GM12875 (cell line): ENCODE data around the gene BCAS3.

Experiments used
- H3K4me3 ChIP-seq: one replicate; pipeline ENCODE4 v1.5.1; 2011; ENCODE audit warnings: low read depth, low read length, control low read depth
- TF ChIP-seq, protein P1 (sequence below): IDR thresholded peaks from 2 replicates; pipeline ENCODE4 v1.5.1; 2011; ENCODE audit warnings: low read depth, mild to moderate bottlenecking, control low read depth, inconsistent platforms, low read length, moderate library complexity, borderline replicate concordance; ENCODE audit not compliant: insufficient read depth

Gene BCAS3

DNA sequence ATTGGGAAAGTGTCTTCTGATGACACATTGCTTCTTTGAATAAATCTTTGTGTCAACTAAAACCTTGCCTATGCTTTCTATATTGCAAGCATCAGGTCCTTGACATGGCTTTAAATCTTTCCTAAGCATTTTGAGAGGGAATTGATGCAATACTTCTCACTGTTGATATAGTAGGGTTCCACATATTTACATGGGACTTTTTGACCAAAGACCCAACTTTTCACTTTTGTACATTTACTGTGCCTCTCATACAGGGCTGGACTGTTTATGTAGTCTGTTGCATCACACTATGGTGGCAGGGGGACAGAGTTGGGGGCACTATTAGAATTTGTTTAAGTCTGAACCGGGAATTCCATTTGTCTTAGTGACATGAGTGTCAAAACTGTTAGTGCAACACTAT is 413.4 kb downstream of the BCAS3 start:
- no peak overlapping the region for H3K4me3 ChIP-seq
- TF ChIP-seq, protein P1, sequence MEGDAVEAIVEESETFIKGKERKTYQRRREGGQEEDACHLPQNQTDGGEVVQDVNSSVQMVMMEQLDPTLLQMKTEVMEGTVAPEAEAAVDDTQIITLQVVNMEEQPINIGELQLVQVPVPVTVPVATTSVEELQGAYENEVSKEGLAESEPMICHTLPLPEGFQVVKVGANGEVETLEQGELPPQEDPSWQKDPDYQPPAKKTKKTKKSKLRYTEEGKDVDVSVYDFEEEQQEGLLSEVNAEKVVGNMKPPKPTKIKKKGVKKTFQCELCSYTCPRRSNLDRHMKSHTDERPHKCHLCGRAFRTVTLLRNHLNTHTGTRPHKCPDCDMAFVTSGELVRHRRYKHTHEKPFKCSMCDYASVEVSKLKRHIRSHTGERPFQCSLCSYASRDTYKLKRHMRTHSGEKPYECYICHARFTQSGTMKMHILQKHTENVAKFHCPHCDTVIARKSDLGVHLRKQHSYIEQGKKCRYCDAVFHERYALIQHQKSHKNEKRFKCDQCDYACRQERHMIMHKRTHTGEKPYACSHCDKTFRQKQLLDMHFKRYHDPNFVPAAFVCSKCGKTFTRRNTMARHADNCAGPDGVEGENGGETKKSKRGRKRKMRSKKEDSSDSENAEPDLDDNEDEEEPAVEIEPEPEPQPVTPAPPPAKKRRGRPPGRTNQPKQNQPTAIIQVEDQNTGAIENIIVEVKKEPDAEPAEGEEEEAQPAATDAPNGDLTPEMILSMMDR = no peak

DNA sequence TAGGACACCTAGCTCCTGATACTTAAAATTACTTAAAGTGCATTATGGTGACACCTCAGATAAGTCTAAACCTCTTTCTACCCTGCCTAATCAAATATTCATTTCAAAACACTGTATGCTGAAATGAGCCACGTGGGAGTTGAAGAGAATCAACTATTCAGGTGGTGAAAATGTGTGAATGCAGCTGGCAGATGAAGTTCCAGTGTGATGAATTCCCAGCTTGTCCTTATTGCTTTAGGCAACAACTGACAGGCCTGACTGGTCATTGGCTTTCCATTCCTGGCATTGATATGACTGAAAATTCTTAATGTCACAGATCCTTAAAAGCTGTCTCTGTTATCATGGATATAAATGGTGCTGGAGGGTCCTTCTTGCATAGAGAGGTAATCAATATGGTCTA is 420.1 kb downstream of the BCAS3 start:
- TF ChIP-seq, protein P1 = no peak
- H3K4me3 ChIP-seq = no peak overlapping the region

DNA sequence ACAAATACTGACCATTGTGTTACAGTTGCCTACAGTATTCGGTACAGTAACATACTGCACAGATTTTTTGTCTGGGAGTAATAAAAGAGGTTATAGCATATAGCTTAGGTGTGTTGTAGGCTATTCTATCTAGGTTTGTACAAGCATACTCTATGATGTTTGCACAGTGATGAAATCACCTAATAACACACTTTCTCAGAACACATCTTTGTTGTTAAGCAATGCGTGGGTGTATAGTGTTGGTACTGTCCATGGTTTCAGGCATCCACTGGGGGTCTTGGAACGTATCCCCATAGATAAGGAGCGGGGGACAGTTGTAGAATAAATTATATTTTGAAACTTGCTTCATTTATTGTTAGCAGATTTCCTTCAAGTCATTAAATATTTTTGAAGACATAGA is 428.7 kb downstream of the BCAS3 start:
- H3K4me3 ChIP-seq = no peak overlapping the region
- TF ChIP-seq, protein P1 = no peak

DNA sequence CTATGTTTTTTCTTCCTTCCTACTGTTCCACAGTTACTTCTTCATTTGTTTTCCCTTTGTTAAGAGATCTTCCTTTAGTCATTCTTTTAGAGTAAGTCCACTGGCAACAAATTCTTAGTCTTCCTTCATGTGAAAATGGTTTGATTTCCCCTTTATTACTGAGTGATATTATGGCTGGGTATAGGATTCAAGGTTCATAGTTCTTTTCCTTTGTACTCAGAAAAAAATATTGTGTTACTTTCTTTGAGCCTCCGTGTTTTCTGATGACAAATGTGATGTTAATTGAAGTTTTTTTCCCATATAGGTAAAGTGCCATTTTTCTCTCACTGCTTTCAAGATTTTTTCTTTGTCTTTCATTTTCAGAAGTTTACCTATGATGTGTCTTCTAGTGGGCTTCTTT is 438.9 kb downstream of the BCAS3 start:
- TF ChIP-seq, protein P1 = no peak
- H3K4me3 ChIP-seq = no peak overlapping the region

DNA sequence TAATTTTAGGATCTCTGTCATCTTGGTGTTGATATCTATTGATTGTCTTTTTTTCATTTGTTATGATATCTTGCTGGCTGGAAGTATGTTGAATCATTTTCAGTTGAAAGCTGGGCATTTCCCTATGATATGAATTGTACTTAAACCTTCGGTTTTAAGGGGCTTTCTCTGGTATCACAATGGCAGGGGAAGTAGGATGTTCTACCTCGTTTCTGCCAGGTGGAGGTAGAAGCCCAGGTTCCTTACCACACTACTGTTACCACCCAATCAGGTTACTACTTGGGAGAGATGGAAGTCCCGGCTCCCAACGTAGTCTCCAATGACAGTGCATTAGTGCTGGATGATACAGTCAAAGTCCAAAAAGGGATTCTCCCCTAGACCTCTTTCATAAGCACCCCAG is 440.3 kb downstream of the BCAS3 start:
- H3K4me3 ChIP-seq = no peak overlapping the region
- TF ChIP-seq, protein P1 = no peak

DNA sequence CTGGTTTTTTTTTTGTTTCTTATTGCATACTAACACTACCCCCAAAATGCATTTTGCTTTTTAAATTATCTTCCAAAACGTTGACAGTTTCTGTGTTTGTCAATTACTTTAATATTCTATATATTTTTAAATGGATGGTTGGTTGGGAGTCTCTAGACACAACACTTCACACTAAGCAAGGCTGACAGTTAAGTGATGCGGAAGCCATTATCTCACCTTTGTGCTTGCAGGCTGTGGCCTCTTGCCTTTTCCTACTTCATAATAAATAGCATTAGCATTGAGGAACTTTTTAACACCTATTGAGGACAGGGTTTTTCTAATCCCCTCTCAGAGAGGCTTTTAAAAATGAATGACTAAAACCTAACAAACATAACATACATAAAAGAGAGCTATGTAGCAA is 441.2 kb downstream of the BCAS3 start:
- H3K4me3 ChIP-seq = no peak overlapping the region
- TF ChIP-seq, protein P1 = no peak

DNA sequence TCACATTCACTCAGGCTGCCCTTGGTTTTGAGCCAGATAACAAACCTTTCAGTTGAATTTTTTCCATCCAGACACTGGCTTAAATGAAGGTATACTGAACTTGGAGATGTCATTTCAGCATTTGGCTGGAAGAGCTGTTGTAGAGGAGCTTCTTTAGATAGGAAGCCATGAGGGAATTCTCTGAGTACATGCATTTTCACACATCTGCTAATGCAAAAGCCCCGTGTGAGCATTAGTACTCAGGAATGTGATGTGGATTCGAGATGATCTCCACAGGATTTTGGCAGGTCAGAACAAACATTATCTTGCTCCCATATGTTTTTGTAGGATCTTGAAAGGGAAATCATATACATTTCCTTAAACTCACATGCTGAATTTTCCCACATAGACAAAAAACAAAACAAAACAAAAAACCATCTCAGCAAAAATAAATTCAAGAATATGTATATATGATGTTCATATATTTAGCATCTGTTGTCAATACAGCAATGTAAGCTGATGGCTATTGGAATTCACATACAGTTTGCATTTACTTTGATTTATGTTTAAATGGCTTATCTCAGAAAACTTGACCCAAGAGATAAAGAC is 444.8 kb downstream of the BCAS3 start:
- TF ChIP-seq, protein P1 = no peak
- H3K4me3 ChIP-seq = no peak overlapping the region
